ENCODE data around the gene OR52R1. TPM values are rescaled to one million over a fixed set of nuclear protein-coding genes. Genes with fewer than 3 reads are reported as not detected.

The OR52R1 gene
- total and polyA plus RNA-seq, 2 donors (not counting 1 experiment from before 2014, with no cell fraction given) = not detected

GRCh38 chr11:4821021-4821420 lies 16.8 kb upstream of the OR52R1 start, which contains the start of gene OR51F2:
OR51F2 (plus strand) TSS chr11:4821321; CDS start chr11:4821422, 101 bp downstream.
- Histone ChIP-seq H3K27me3 (replicated peaks in 1 of 4; ENCODE audit: control extremely low read depth in 1 of 4, control insufficient read depth in 3 of 4, insufficient read depth in 4 of 4, low read length in 3 of 4) (no peaks in the 10 kb centered on the region), H3K4me2 (replicated peaks; ENCODE audit: low read depth, low read length, poor library complexity, severe bottlenecking) (no peak within 1 kb of the TSS), H3K9me3 (ENCODE audit: control extremely low read depth in 1 of 3, control insufficient read depth in 2 of 3, insufficient read depth in 1 of 3, low read length in 2 of 3) (no peaks in the 10 kb centered on the region), H4K20me1 (ENCODE audit: control insufficient read depth, insufficient read depth, low read length, poor library complexity, severe bottlenecking) (no peaks in the 10 kb centered on the region), H2AFZ (ENCODE audit: insufficient read depth, low read depth, low read length, poor library complexity, severe bottlenecking) (no peak within 1 kb of the TSS), H3K4me3 (ENCODE audit: control extremely low read depth in 1 of 5, extremely low read depth in 1 of 5, insufficient read depth in 1 of 5, low read depth in 2 of 5, low read length in 4 of 5) (no peak within 1 kb of the TSS), H3K4me1 (ENCODE audit: control insufficient read depth in 2 of 2, insufficient read depth in 2 of 2, low read length in 2 of 2) (no peaks in the 10 kb centered on the region), H3K27ac (ENCODE audit: low read length in 2 of 2) (no peak within 1 kb of the TSS), H3K36me3 (replicated peaks in 1 of 2; ENCODE audit: control extremely low read depth in 1 of 2, control insufficient read depth in 1 of 2, extremely low read depth in 1 of 2, insufficient read depth in 2 of 2, low read length in 1 of 2) (no peaks in the 10 kb centered on the region), H3K9ac (ENCODE audit: low read length) (no peak within 1 kb of the TSS), H3K79me2 (ENCODE audit: control insufficient read depth, insufficient read depth, low read length) (no peaks in the 10 kb centered on the region)
- no CpG with 5 or more reads among the region's 1 CpG for WGBS (ENCODE audit: insufficient coverage)
- H3K27ac Mint-ChIP-seq = no peak within 1 kb of the TSS
- intact Hi-C loops (cut with micrococcal nuclease) = no loop called here
- H3K9me3 Mint-ChIP-seq (ENCODE audit: insufficient read depth) = no peaks in the 10 kb centered on the region
- ChIA-PET POLR2A (no interaction called here), CTCF (no interaction called here)
- H3K27me3 Mint-ChIP-seq = peaks cover 14% of the 10 kb centered on the region
- no peaks in the 10 kb centered on the region for H3K4me1 Mint-ChIP-seq
- ATAC-seq (ENCODE audit: low read depth) (no peak), DNase-seq (no peak)
- no peak within 1 kb of the TSS for H3K4me3 Mint-ChIP-seq
- no peak for TF ChIP-seq CTCF (IDR thresholded peaks at IDR 0.05)
- TF ChIP-seq EZH2 (IDR thresholded peaks at IDR 0.05; ENCODE audit: borderline replicate concordance, insufficient read depth, low read depth, low read length, poor library complexity, severe bottlenecking) = no peak

GRCh38 chr11:4809246-4809645 lies 5.1 kb upstream of the OR52R1 start:
- no peak overlapping the region for H3K4me3 ChIP-seq (ENCODE audit: control extremely low read depth in 1 of 5, extremely low read depth in 1 of 5, insufficient read depth in 1 of 5, low read depth in 2 of 5, low read length in 4 of 5)
- H2AFZ ChIP-seq (ENCODE audit: insufficient read depth, low read depth, low read length, poor library complexity, severe bottlenecking) = no peak overlapping the region
- no peak for TF ChIP-seq CTCF (IDR thresholded peaks at IDR 0.05)
- TF ChIP-seq EZH2 (IDR thresholded peaks at IDR 0.05; ENCODE audit: borderline replicate concordance, insufficient read depth, low read depth, low read length, poor library complexity, severe bottlenecking) = no peak
- Mint-ChIP-seq H3K9me3 (ENCODE audit: insufficient read depth) (peaks cover 2% of the 10 kb centered on the region), H3K4me3 (no peak overlapping the region), H3K27me3 (peaks cover 5% of the 10 kb centered on the region), H3K27ac (no peak overlapping the region), H3K4me1 (no peaks in the 10 kb centered on the region)
- ChIA-PET POLR2A (no interaction called here), CTCF (no interaction called here)
- H3K79me2 ChIP-seq (ENCODE audit: control insufficient read depth, insufficient read depth, low read length) = no peaks in the 10 kb centered on the region
- H3K27me3 ChIP-seq (replicated peaks in 1 of 4; ENCODE audit: control extremely low read depth in 1 of 4, control insufficient read depth in 3 of 4, insufficient read depth in 4 of 4, low read length in 3 of 4) = no peaks in the 10 kb centered on the region
- H3K36me3 ChIP-seq (replicated peaks in 1 of 2; ENCODE audit: control extremely low read depth in 1 of 2, control insufficient read depth in 1 of 2, extremely low read depth in 1 of 2, insufficient read depth in 2 of 2, low read length in 1 of 2) = no peaks in the 10 kb centered on the region
- H3K4me2 ChIP-seq (replicated peaks; ENCODE audit: low read depth, low read length, poor library complexity, severe bottlenecking) = no peak overlapping the region
- WGBS (ENCODE audit: insufficient coverage) = no CpG with 5 or more reads among the region's 2 CpGs
- H3K9ac ChIP-seq (ENCODE audit: low read length) = no peak overlapping the region
- no peaks in the 10 kb centered on the region for H4K20me1 ChIP-seq (ENCODE audit: control insufficient read depth, insufficient read depth, low read length, poor library complexity, severe bottlenecking)
- ATAC-seq (ENCODE audit: low read depth) (no peak), DNase-seq (no peak)
- H3K9me3 ChIP-seq (ENCODE audit: control extremely low read depth in 1 of 3, control insufficient read depth in 2 of 3, insufficient read depth in 1 of 3, low read length in 2 of 3) = no peaks in the 10 kb centered on the region
- no peak overlapping the region for H3K27ac ChIP-seq (ENCODE audit: low read length in 2 of 2)
- no peaks in the 10 kb centered on the region for H3K4me1 ChIP-seq (ENCODE audit: control insufficient read depth in 2 of 2, insufficient read depth in 2 of 2, low read length in 2 of 2)
- intact Hi-C loops (cut with micrococcal nuclease) = no loop called here
